Measurements from ENCODE around the gene RNF212.

GRCh38 chr4:1094336-1094690 is 19.1 kb downstream of the RNF212 start:
- TF ChIP-seq EP300 (IDR thresholded peaks at IDR 0.05) (no peak), CTCF (IDR thresholded peaks at IDR 0.05) (no peak), POLR2AphosphoS5 (IDR thresholded peaks at IDR 0.05) (no peak), POLR2A (IDR thresholded peaks at IDR 0.05) (no peak)

Data from upper lobe of left lung (tissue), 4 donors.